Endothelial cell of umbilical vein (primary cell): ENCODE data around the gene SLC5A10. TPM values are rescaled to one million over a fixed set of nuclear protein-coding genes. Genes with fewer than 3 reads are reported as not detected.

ENCODE experiments used
- BruUV-seq: library from RNA; stranded (reverse); fragments of 400-500 nt; replicated peaks from 2 replicates; lab custom pipeline; 2021; lab: Mats Ljungman, UMichigan
- CTCF ChIA-PET: fragments of 300-600, 350-600 bp; sonication (Branson Sonifier 250); formaldehyde crosslinking; loops from one replicate; lab custom pipeline; 2021; ENCODE audit warnings: antibody characterized with exemption, inconsistent platforms; lab: Charles Lee
- POLR2A ChIA-PET: fragments of 300-600, 350-600 bp; sonication (Branson Sonifier 250); formaldehyde crosslinking; loops from one replicate; lab custom pipeline; 2021; ENCODE audit warnings: antibody characterized with exemption, inconsistent platforms; lab: Charles Lee
- DNase-seq: peaks from one replicate; pipeline ENCODE4 v3.0.0-alpha.2; 2011; ENCODE audit warnings: low read depth, low spot score
- FAIRE-seq: peaks from 2 replicates; lab custom pipeline; 2011; peaks lifted over from hg19 to GRCh38; lab: Jason Lieb, UNC
- H2AFZ ChIP-seq: 2 replicates; pipeline ENCODE4 v1.6.0; 2012; ENCODE audit warnings: low read depth, low read length, control low read depth, inconsistent platforms
- H3K27ac ChIP-seq: 2 replicates; pipeline ENCODE4 v1.5.1; 2011; ENCODE audit warnings: low read depth, mild to moderate bottlenecking, control low read depth, low read length, moderate library complexity; ENCODE audit not compliant: insufficient read depth
- H3K27me3 ChIP-seq, 2 experiments: 2 replicates each; pipeline versions ENCODE4 v1.6.0 to v1.6.1; 2011; ENCODE audit warnings: low read length in 2 of 2, mixed read lengths in 1 of 2; ENCODE audit not compliant: control insufficient read depth in 2 of 2, insufficient read depth in 2 of 2
- H3K36me3 ChIP-seq, 2 experiments: 2 replicates in 1 of 2; 3 replicates in 1 of 2; pipeline ENCODE4 v1.5.1; 2011; ENCODE audit warnings: low read length in 2 of 2, mild to moderate bottlenecking in 1 of 2, moderate library complexity in 1 of 2; ENCODE audit not compliant: control insufficient read depth in 2 of 2, insufficient read depth in 2 of 2; ENCODE audit errors: extremely low read depth in 1 of 2
- H3K4me1 ChIP-seq: 3 replicates; pipeline ENCODE4 v1.5.1; 2011; ENCODE audit warnings: mild to moderate bottlenecking, low read length; ENCODE audit not compliant: control insufficient read depth, insufficient read depth; ENCODE audit errors: extremely low read depth
- H3K4me2 ChIP-seq: 2 replicates; pipeline ENCODE4 v1.6.1; 2011; ENCODE audit warnings: low read length, control low read depth, mixed read lengths; ENCODE audit not compliant: insufficient read depth
- H3K4me3 ChIP-seq, 3 experiments: fragments of 200-600 bp in 1 of 3; sonication (generic), shearing (Covaris generic) in 1 of 3; replicated peaks in 1 of 3; 2 replicates each; pipeline ENCODE4 v1.5.1; 2011 to 2016; ENCODE audit warnings: control low read depth in 3 of 3, low read length in 3 of 3, mild to moderate bottlenecking in 2 of 3, inconsistent platforms in 1 of 3, low read depth in 1 of 3, moderate library complexity in 1 of 3; ENCODE audit not compliant: insufficient read depth in 1 of 3
- H3K79me2 ChIP-seq: 2 replicates; pipeline ENCODE4 v1.6.0; 2012; ENCODE audit warnings: low read length, inconsistent platforms; ENCODE audit not compliant: control insufficient read depth, insufficient read depth
- H3K9ac ChIP-seq: replicated peaks from 2 replicates; pipeline ENCODE3; 2011; ENCODE audit warnings: low read length, control low read depth; ENCODE audit not compliant: insufficient read depth; ENCODE audit errors: extremely low read depth
- H3K9me1 ChIP-seq: replicated peaks from 3 replicates; pipeline ENCODE4 v1.6.0; 2011; ENCODE audit warnings: mild to moderate bottlenecking, low read length; ENCODE audit not compliant: control insufficient read depth, insufficient read depth; ENCODE audit errors: extremely low read depth
- H3K9me3 ChIP-seq: replicated peaks from 2 replicates; pipeline ENCODE4 v1.5.1; 2012; ENCODE audit warnings: low read length, inconsistent platforms; ENCODE audit not compliant: control insufficient read depth, insufficient read depth
- H4K20me1 ChIP-seq: replicated peaks from 2 replicates; pipeline ENCODE3; 2011; ENCODE audit warnings: mild to moderate bottlenecking, low read length; ENCODE audit not compliant: control insufficient read depth, insufficient read depth; ENCODE audit errors: extremely low read depth
- CTCF ChIP-seq, 2 donors: IDR thresholded peaks; 1 replicate in 1 of 2; 2 replicates in 1 of 2; pipeline ENCODE4 v1.5.1; 2011; ENCODE audit warnings: low read length in 2 of 2, mild to moderate bottlenecking in 2 of 2, moderate library complexity in 2 of 2, control low read depth in 1 of 2, inconsistent platforms in 1 of 2, low read depth in 1 of 2; ENCODE audit not compliant: insufficient read depth in 1 of 2; ENCODE audit errors: extremely low read depth in 1 of 2
- EZH2 ChIP-seq: IDR thresholded peaks from 2 replicates; pipeline ENCODE4 v1.6.1; 2012; ENCODE audit warnings: borderline replicate concordance, low read depth, mild to moderate bottlenecking, moderate library complexity, low read length, inconsistent platforms; ENCODE audit not compliant: severe bottlenecking
- JUN ChIP-seq: IDR thresholded peaks from 2 replicates; pipeline ENCODE4 v1.6.1; 2011; ENCODE audit warnings: borderline replicate concordance, low read depth; ENCODE audit not compliant: insufficient read length, insufficient read depth
- MAX ChIP-seq: IDR thresholded peaks from 2 replicates; pipeline ENCODE4 v1.6.1; 2011; ENCODE audit not compliant: insufficient read depth, insufficient read length
- MYC ChIP-seq: IDR thresholded peaks from one replicate; pipeline ENCODE4 v1.6.1; 2011; ENCODE audit warnings: mild to moderate bottlenecking, low read depth, low read length
- POLR2A ChIP-seq: IDR thresholded peaks from 2 replicates; pipeline ENCODE4 v1.6.1; 2012; ENCODE audit warnings: low read depth, mild to moderate bottlenecking, control low read depth, low read length
- dilution Hi-C: fragments of 300-500 bp; cut with MboI; formaldehyde crosslinking; loops from one replicate; pipeline ENCODE4 v1.15.0; 2019; ENCODE audit warnings: low sequenced_read_pairs; ENCODE audit not compliant: extremely low pct_ligation_motif_present
- intact Hi-C: fragments of 100-400 bp; cut with micrococcal nuclease; formaldehyde crosslinking; loops from one replicate; pipeline ENCODE4 v1.10.0; 2022
- polyA plus RNA-seq, 4 experiments: library from polyadenylated mRNA; depleted of rRNA in 3 of 4; stranded (reverse) in 3 of 4; unstranded in 1 of 4; fragments of >200 nt; gene quantifications; 2 replicates each; pipeline versions ENCODE4 v1.2.1 to v1.2.3, GENCODE V29; 2011 to 2012; ENCODE audit warnings: missing spikeins in 1 of 4
- total RNA-seq: library from RNA; stranded (reverse); gene quantifications from 2 replicates; pipeline ENCODE4 v1.2.3, GENCODE V29; 2021

The SLC5A10 gene
- total and polyA plus RNA-seq, 2 donors (not counting 3 experiments of a cell fraction or from before 2014, with no cell fraction given), result not detected

GRCh38 chr17:18975597-18975996, 23.6 kb downstream of the SLC5A10 start:
- H3K4me3 ChIP-seq, result no peak overlapping the region
- no peak for DNase-seq
- H3K27me3 ChIP-seq, result no peaks in the 10 kb centered on the region
- FAIRE-seq, result no peak
- POLR2A ChIA-PET, result no interaction called here
- TF ChIP-seq MAX, result no peak
- no peak for TF ChIP-seq POLR2A
- TF ChIP-seq MYC, result no peak
- TF ChIP-seq JUN, result no peak
- no peak for TF ChIP-seq EZH2
- no peak for TF ChIP-seq CTCF (IDR thresholded peaks at IDR 0.05; ENCODE audit: extremely low read depth in 1 of 2, insufficient read depth in 1 of 2, low read depth in 1 of 2, low read length in 2 of 2)
- H4K20me1 ChIP-seq, result no peaks in the 10 kb centered on the region
- no peak overlapping the region for H3K27ac ChIP-seq
- CTCF ChIA-PET, result interaction anchor here (1.5 kb wide), 1 partner anchor 14 kb away, joined by 8 read pairs; no protein-coding TSS in a partner anchor
- BruUV-seq, result no TSS peak
- no peak overlapping the region for H2AFZ ChIP-seq
- no peak overlapping the region for H3K9ac ChIP-seq
- H3K79me2 ChIP-seq, result no peaks in the 10 kb centered on the region
- H3K9me3 ChIP-seq, result no peaks in the 10 kb centered on the region
- H3K36me3 ChIP-seq, result peaks cover 0 to 15% of the 10 kb centered on the region in 2 experiments
- no peaks in the 10 kb centered on the region for H3K9me1 ChIP-seq
- H3K4me1 ChIP-seq, result no peaks in the 10 kb centered on the region
- dilution Hi-C loops (no loop called here), intact Hi-C loops (no loop called here)
- H3K4me2 ChIP-seq, result no peak overlapping the region
